Renal cortex interstitium (tissue), 11 donors: ENCODE measurements around the gene RNGTT. TPM values are rescaled to one million over a fixed set of nuclear protein-coding genes. Genes with fewer than 3 reads are reported as not detected.
"Not testable (repeated sequence)": the region's sequence is repeated elsewhere in the genome, so short reads cannot be mapped to it uniquely, and the experiment has no call there.

ENCODE experiments used
- DNase-seq, 11 donors: peaks; one replicate each; pipeline ENCODE4 v3.0.0-alpha.2; 2013; ENCODE audit warnings: low read depth in 9 of 11, low spot score in 4 of 11; ENCODE audit errors: extremely low read depth in 1 of 11
- polyA plus RNA-seq, 3 donors: library from polyadenylated mRNA; unstranded; fragments of 120-200 nt; gene quantifications; one replicate each; pipeline ENCODE4 v1.2.1, GENCODE V29; 2013; ENCODE audit not compliant: insufficient read length in 3 of 3

The RNGTT gene
- polyA plus RNA-seq, 3 donors: 14.5 to 18.0 (median 14.9) TPM

- DNase-seq: no peak
These were observed 187.4 kb downstream of the RNGTT start for GRCh38 chr6:88775866-88776571.

- not testable (repeated sequence) for DNase-seq
These were observed 195.3 kb downstream of the RNGTT start for GRCh38 chr6:88768114-88768513.

- DNase-seq: no peak
These were observed 199.3 kb downstream of the RNGTT start for GRCh38 chr6:88764081-88764480.

- no peak for DNase-seq
These were observed 200.3 kb downstream of the RNGTT start for GRCh38 chr6:88763160-88763559.

- DNase-seq: no peak
These were observed 202.0 kb downstream of the RNGTT start for GRCh38 chr6:88761237-88762031.

- DNase-seq: no peak
These were observed 203.3 kb downstream of the RNGTT start for GRCh38 chr6:88760091-88760490.

- no peak for DNase-seq
These were observed 212.5 kb downstream of the RNGTT start for GRCh38 chr6:88750936-88751335.

GRCh38 chr6:88749849-88750248 is 213.6 kb downstream of the RNGTT start:
- no peak for DNase-seq

GRCh38 chr6:88748141-88748540 is 215.3 kb downstream of the RNGTT start:
- DNase-seq: no peak

- DNase-seq: no peak
These were observed 221.5 kb downstream of the RNGTT start for GRCh38 chr6:88741939-88742338.

GRCh38 chr6:88741071-88741470 is 222.3 kb downstream of the RNGTT start:
- no peak for DNase-seq

GRCh38 chr6:88734544-88734943 is 228.9 kb downstream of the RNGTT start:
- no peak for DNase-seq

- DNase-seq: no peak
These were observed 232.8 kb downstream of the RNGTT start for GRCh38 chr6:88730611-88731011.

GRCh38 chr6:88728756-88729155 is 234.7 kb downstream of the RNGTT start:
- no peak for DNase-seq

GRCh38 chr6:88726409-88726808 is 237.0 kb downstream of the RNGTT start:
- not testable (repeated sequence) for DNase-seq

- peak in 7 of 11 donors; percentile 1 to 11 (median 4) for DNase-seq
These were observed 238.1 kb downstream of the RNGTT start for GRCh38 chr6:88725111-88725975.

GRCh38 chr6:88722686-88723085 is 240.7 kb downstream of the RNGTT start:
- no peak for DNase-seq

GRCh38 chr6:88716399-88716798 is 247.0 kb downstream of the RNGTT start:
- not testable (repeated sequence) for DNase-seq

- DNase-seq: no peak
These were observed 251.0 kb downstream of the RNGTT start for GRCh38 chr6:88712243-88712936.
